HG03378 (cell line): Measurements from ENCODE around the gene RBCK1.
"Not testable (repeated sequence)": the region's sequence is repeated elsewhere in the genome, so short reads cannot be mapped to it uniquely, and the experiment has no call there.

ENCODE experiments used
- ATAC-seq: cut with Tn5 transposase; IDR thresholded peaks from one replicate; pipeline ENCODE4 v1.9.1; 2021; ENCODE audit warnings: mild to moderate bottlenecking, moderate library complexity; ENCODE audit not compliant: unreplicated experiment

Gene RBCK1

DNA sequence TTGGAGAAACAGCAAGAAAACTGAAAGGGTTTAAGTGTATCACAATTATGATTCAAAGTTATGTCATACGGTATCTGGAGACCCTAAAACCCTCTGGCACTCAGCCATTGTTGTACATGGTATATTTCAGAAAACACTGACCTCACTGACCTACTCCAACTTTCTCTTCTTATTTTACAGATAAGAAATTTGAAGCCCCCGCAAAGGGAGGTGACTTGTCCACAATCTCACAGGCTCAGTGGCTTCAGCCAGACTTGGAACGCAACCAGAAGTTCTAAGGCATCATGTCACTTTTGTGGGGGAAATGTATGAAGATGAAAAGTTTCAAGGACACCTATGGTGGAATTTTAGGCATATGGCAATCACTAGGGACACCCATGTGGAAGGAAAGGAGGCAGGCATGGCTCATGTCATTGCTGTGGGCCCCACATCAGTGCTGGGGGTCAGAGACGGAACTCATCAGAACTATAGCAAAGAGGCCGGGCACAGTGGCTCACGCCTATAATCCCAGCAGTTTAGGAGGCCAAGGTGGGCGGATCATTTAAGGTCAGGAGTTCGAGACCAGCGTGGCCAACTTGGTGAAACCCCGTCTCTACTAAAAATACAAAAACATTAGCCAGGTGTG, 32.7 kb upstream of the RBCK1 start:
- ATAC-seq = no peak

DNA sequence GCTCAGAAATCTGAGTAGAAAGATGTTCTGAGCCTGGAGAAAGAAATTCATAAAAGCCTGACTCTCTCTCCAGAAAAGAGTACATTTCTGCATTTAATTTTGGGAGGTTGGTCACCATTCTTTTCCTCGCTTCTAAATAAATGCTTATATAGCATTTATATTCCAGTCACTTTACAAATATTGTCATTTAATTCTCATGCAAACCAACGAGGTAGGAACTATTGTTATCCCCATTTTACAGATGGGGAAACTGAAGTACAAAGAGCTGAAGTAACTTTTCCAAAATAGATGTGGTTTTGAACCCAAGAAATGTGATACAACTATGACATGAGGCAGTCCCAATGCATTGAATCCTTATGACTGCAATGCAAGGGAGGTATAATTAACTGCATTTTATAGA, 32.0 kb upstream of the RBCK1 start:
- no peak for ATAC-seq

DNA sequence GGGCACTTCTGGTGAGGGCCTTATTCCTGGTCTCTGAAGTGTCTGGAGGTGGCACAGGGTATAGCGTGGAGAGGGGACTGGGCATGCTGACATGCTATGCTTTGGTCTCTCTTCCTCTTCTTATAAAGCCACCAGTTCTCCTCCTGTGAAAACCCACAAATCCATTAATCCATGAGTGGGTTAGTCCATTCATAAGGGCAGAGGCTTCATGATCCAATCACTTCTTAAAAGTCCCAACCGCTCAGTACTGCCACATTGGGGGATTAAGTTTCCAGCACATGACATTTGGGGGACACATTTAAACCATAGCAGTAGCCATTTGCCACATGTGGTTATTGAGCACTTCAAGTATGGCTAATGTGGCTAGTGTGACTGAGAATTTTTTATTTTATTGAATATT, 31.3 kb upstream of the RBCK1 start:
- ATAC-seq = no peak

DNA sequence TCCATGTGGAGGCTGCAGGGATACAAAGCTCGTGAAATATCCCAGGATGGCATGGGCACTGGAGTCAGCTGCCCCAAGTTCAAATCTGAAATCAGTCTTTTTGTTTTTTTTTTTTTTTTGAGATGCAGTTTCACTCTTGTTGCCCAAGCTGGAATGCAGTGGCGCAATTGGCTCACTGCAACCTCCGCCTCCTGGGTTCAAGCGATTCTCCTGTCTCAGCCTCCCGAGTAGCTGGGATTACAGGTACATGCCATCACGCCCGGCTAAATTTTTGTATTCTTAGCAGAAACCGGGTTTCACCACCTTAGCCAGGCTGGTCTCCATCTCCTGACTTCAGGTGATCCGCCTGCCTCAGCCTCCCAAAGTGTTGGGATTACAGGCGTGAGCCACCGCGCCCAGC, 30.5 kb upstream of the RBCK1 start:
- not testable (repeated sequence) for ATAC-seq

DNA sequence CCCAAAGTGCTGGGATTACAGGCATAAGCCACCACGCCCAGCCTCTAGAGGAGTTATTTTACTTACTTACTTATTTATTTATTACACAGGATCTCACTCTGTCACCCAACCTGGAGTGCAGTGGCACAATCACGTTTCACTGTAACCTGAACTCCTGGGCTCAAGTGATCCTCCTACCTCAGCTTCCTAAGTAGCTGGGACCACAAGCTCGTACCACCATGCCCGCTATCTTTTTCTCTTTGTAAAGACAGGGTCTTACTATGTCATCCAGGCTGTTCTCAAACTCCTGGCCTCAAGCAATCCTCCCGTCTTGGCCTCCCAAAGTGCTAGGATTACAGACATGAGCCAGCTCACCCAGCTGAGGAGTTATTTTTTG, 29.1 kb upstream of the RBCK1 start:
- ATAC-seq = no peak

DNA sequence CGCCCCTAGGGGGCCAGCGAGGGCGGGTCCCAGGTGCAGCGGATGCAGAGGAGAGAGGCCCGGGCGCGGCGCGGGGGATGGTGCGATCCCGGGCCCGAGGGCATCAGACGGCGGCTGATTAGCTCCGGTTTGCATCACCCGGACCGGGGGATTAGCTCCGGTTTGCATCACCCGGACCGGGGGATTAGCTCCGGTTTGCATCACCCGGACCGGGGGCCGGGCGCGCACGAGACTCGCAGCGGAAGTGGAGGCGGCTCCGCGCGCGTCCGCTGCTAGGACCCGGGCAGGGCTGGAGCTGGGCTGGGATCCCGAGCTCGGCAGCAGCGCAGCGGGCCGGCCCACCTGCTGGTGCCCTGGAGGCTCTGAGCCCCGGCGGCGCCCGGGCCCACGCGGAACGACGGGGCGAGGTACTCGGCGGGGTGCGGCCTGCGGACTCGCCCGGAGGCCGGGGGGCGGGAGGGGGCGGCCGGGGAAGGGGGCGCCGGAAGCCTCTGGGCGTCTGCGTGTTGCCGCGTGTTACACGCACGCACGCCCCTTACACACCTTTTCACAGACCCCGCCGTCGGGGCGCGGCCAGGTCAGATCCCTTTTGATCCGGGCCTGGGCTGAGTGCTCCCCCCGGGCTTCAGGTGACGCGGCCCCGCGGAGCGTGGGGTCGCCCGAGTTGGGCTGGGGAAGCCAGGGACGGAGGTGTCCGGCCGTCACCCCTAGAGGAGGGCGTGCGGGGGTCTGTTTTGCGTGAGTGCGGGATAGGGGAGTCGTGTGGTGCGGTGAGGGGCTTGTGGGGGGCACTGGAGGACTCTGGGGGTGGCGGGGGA, 27.1 kb upstream of the RBCK1 start:
- ATAC-seq = peak; percentile 36

DNA sequence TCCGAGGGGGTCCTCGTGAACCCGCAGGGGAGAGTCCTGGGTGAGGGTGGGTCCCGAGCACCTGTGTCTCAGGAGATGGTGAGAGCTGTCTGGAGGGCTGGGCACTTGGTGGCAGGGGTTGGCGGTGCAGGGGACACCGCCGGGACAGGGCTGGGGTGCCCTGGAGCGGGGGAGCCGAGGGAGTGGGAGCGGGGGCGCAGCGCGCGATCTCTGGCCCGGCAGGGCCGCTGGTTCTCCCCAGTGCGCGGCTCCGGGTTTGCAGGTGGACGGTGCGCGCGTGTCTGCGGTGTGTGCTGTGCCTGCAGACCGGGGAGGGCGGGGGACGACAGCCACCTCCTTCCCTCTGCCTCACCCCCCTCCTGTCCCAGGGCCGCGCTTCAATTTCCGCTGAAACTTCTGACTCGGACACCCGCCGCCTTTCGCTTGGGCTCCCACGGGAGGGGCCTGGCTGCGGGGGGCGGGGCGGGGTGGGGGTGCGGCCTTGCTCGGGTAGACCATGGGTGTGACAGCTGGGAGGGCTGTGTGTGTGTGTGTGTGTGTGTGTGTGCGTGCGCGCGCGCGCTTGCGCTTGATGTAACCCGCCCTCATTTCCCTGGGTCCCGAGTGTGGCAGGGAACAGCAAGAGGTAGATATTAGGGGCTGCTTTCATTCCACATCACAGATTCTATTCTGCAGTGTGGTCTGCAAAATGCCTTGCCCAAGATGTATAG, 26.4 kb upstream of the RBCK1 start:
- ATAC-seq = no peak

DNA sequence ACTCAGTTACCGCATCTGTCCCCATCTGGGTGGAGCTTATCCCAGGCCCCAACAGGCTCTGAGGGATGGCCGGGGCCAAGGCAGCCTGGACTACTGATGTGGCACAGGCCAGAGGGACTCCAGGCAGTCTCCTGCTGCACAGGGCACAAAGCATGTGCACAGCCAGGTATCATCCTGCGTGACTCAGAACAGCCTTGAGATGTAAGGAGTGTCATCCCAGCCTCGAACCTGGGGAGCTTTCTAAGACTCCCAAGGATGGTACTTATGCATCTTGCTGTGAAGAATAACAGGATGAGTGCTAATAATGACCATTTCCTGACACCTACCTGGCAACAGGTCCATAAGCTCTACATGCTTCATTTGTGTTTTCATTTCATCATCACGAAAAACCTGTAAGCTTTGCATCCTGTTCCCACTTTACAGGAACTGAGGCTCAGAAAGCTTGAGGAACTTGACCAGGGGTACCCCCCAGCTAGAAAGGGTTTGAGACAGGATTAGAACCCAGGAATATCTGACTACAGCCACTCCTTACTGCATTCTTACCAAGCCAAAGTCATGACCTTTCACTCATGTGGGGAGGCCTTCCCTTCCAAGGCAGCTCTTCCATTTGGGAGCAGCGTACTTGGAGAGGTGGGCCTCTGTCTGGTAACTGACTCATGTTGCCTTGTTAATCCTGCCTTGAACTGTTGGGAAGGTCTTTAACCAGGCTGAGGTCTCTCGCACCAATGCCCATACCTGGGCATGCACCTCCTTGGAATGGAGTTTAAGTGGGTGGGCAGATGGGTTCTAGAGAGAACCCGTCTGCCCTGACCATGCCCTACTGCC, 25.6 kb upstream of the RBCK1 start:
- ATAC-seq = no peak

DNA sequence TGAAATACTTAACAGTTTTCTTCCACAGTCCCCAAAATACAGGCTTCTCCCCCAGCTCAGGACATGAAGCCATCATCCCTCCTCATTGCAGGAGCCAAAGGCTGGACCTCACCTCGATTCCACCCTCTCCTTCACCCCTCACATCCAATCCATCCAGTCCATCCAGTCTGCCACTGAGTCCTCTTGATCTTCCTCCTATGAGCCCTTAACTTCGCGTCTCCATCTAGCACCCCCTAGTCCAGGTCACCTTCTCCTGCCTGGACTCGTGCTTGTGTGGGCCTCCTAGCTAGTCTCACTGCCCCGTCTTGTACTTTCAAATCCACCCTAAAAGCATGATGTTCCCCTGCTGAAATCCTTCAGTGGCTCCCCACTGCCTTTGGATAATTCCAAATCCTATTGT, 24.2 kb upstream of the RBCK1 start:
- no peak for ATAC-seq

DNA sequence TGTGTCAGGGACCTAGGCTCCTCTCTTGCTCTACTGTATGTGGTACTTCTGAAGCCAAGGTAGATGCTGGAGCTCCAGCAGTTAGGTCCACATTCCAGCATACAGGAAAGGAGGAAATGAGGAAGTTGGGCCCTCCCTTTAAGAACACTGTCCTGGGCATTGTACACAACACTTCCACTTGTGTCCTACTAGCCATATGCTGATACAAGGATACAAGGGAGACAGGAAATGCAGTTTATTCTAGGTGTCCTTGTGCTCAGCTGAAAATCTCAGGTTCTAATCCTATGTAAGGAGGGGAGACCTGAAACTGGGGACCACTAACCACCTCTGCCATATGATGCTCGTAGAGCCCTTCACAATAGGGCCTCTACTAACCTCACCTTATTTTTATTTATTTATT, 23.4 kb upstream of the RBCK1 start:
- no peak for ATAC-seq

DNA sequence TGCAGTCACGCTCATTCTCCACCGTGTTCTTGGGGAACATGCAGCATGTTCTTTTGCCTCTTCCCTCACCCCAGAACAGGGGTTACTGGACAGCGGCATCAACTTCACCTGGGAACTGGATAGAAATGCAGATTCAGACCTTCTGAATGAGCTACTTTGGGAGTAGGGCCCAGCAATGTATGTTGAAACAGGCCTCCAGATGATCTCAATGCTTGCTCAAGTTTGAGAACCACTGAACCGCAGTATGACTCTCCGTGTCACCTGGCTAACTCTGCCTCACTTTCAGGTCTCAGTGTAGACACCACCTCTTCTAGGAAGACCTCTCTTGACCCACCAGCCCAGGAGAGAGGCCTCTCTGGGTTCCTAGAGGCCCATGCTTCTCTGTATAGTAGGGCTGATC, 22.7 kb upstream of the RBCK1 start:
- no peak for ATAC-seq

DNA sequence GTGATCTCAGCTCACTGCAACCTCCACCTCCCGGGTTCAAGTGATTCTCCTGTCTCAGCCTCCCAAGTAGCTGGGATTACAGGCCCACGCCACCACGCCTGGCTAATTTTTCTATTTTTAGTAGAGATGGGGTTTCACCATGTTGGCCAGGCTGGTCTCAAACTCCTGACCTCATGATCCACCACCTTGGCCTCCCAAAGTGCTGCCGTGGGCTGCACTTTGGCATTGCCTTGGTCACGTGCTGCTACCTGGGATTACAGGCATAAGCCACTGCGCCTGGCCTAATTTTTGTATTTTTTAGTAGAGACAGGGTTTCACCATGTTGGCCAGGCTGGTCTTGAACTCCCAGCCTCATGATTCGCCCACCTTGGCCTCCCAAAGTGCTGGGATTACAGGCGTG, 21.5 kb upstream of the RBCK1 start:
- ATAC-seq = not testable (repeated sequence)

DNA sequence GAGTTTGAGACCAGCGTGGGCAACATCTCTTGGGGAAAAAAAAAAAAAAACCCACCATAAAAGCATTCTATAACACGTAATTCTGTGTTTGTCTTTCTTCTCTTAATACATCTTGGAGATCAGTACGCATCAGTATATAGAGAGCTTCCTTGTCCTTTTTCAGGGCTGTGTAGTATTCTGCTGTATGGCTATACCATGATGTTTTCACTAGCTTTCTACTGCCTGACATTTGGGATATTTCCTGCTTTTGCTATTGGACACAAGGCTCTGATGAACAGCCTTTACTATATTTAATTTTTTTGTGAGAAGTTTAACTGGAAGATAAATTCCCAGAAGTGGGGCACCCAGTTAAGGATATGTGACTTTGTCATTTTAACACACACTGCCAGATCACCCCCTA, 20.6 kb upstream of the RBCK1 start:
- ATAC-seq = no peak

DNA sequence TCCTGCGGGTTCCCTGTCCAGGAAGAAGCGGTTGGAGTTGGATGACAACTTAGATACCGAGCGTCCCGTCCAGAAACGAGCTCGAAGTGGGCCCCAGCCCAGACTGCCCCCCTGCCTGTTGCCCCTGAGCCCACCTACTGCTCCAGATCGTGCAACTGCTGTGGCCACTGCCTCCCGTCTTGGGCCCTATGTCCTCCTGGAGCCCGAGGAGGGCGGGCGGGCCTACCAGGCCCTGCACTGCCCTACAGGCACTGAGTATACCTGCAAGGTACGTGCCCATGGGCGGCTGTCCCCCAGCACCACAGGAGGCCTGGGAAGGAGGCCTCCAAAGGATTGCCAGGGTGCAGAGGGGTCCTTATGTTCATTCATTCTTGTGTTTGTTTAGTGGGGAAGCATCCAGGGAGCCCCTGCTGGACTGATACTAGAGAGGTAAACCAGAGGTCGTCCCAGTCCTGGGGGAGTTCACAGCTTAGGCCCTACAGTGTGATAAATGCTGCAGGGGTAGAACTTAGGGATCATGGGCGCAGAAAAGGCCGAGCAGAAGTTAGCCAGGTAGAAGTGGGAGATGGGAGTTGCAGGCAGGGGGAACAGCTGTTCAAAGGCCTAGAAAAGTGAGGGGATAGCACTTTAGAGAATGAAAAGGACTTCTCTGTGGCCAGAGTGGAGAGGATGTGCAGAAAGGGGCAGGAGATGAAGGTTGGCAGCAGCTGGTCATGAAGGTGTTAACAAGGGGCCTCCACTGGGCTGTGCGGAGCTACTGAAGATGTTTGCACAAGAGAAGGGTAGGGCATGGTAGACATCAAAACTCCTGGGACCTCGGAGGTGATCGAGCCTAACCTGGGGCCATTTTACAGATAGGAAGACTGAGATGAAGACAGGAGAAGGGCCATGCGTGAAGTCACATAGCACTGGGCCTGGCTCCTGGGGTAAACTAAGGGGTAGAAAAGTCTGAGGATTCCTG, 19.8 kb upstream of the RBCK1 start:
- ATAC-seq = no peak

DNA sequence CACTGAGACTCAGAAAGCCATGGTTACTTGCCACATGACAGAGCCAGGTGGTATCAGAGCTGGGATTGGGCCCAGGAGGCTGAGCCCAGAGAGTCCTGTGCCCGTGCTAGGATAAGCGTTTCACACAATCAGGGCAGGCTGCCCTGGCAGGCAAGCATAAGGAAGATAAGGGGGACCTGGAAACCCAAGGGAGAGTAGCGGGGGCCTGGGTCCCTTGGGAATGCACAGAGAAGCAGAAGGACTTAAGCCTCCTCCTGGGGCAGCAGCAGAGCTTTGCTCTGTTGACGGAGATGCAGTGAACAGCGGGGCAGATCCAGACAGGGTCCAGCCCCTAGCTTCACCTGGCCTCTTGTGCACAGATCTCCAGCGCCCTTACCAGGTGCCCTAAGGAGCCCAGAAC, 18.9 kb upstream of the RBCK1 start:
- ATAC-seq = no peak

DNA sequence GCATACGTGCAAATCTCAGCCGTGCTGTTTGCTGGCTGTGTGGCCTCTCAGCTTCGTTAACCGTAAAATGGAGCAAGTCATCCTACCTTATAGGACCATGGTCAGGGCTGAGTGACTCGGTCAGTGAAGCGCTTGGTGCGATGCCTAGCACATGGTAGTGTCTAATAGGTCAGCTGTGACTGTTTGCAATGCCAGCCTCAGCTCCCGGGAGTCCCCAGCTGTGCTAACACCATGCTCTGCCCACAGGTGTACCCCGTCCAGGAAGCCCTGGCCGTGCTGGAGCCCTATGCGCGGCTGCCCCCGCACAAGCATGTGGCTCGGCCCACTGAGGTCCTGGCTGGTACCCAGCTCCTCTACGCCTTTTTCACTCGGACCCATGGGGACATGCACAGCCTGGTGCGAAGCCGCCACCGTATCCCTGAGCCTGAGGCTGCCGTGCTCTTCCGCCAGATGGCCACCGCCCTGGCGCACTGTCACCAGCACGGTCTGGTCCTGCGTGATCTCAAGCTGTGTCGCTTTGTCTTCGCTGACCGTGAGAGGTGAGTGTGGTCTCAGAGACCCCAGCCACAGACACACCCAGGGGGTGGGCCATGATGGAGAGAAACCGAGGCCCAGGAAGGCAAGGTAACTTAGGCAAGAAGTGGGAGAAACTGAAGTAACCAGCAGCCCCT, 16.9 kb upstream of the RBCK1 start:
- ATAC-seq = no peak

DNA sequence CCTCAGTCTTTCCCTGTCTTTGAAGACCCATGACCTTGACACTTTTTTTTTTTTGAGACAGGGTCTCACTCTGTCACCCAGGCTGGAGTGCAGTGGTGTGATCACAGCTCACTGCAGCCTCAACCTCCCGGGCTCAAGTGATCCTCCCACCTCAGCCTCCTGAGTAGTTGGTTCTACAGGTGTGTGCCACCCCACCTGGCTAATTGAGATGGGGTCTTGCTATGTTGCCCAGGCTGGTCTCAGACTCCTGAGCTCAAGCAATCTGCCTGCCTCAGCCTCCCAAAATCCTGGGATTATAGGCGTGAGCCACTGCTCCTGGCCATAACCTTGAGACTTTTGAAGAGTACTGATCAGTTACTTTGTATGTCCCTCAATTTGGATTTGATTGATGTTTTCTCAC, 14.8 kb upstream of the RBCK1 start:
- ATAC-seq = not testable (repeated sequence)

DNA sequence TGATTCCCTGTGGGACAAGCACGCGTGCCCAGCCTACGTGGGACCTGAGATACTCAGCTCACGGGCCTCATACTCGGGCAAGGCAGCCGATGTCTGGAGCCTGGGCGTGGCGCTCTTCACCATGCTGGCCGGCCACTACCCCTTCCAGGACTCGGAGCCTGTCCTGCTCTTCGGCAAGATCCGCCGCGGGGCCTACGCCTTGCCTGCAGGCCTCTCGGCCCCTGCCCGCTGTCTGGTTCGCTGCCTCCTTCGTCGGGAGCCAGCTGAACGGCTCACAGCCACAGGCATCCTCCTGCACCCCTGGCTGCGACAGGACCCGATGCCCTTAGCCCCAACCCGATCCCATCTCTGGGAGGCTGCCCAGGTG, 11.9 kb upstream of the RBCK1 start:
- ATAC-seq = no peak

DNA sequence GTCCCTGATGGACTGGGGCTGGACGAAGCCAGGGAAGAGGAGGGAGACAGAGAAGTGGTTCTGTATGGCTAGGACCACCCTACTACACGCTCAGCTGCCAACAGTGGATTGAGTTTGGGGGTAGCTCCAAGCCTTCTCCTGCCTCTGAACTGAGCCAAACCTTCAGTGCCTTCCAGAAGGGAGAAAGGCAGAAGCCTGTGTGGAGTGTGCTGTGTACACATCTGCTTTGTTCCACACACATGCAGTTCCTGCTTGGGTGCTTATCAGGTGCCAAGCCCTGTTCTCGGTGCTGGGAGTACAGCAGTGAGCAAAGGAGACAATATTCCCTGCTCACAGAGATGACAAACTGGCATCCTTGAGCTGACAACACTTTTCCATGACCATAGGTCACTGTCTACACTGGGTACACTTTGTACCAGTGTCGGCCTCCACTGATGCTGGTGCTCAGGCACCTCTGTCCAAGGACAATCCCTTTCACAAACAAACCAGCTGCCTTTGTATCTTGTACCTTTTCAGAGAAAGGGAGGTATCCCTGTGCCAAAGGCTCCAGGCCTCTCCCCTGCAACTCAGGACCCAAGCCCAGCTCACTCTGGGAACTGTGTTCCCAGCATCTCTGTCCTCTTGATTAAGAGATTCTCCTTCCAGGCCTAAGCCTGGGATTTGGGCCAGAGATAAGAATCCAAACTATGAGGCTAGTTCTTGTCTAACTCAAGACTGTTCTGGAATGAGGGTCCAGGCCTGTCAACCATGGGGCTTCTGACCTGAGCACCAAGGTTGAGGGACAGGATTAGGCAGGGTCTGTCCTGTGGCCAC, 11.3 kb upstream of the RBCK1 start:
- ATAC-seq = no peak
